ENCODE results near the gene PLA2G2D. TPM values are rescaled to one million over a fixed set of nuclear protein-coding genes. Genes with fewer than 3 reads are reported as not detected.

The PLA2G2D gene
- total RNA-seq, 1 experiment from 2014 or later: not detected

- no peak overlapping the region for H4K5ac ChIP-seq (ENCODE audit: insufficient read length, low read depth, low read length)
- H2BK5ac ChIP-seq (ENCODE audit: insufficient read length, low read length): no peak overlapping the region
- Mint-ChIP-seq H3K4me1 (peaks cover 6 to 14% of the 10 kb centered on the region in 2 experiments), H3K27ac (no peak overlapping the region; a peak in 1 of 7 replicates), H3K27me3 (ENCODE audit: low read depth) (peaks cover 7% of the 10 kb centered on the region), H3K36me3 (ENCODE audit: insufficient read depth in 1 of 3, low read depth in 3 of 3) (no peaks in the 10 kb centered on the region; a peak in 1 of 7 replicates), H3K4me3 (no peak overlapping the region), H3K9me3 (peaks cover 0 to 2% of the 10 kb centered on the region in 2 experiments; a peak in 1 of 5 replicates)
- H3K4me2 ChIP-seq (ENCODE audit: insufficient read depth, insufficient read length, low read length): no peak overlapping the region
- no peak overlapping the region for H2BK15ac ChIP-seq (ENCODE audit: low read depth, low read length)
- no peak overlapping the region for H2AK5ac ChIP-seq (ENCODE audit: insufficient read length, low read length)
- no peak overlapping the region for H3K14ac ChIP-seq (ENCODE audit: insufficient read depth, low read length)
- no peaks in the 10 kb centered on the region for H3K4me1 ChIP-seq (ENCODE audit: insufficient read depth, low read length)
- no peak overlapping the region for H4K8ac ChIP-seq (replicated peaks; ENCODE audit: insufficient read length, low read depth, low read length)
- H3K4ac ChIP-seq (ENCODE audit: low read depth, low read length): no peak overlapping the region
- H3K9ac ChIP-seq (ENCODE audit: extremely low read depth, insufficient read length, low read length): no peak overlapping the region
- H2BK120ac ChIP-seq (ENCODE audit: low read depth, low read length, poor library complexity, severe bottlenecking): no peak overlapping the region
- H4K91ac ChIP-seq (ENCODE audit: insufficient read length, low read depth, low read length): no peak overlapping the region
- no peak overlapping the region for H2BK20ac ChIP-seq (ENCODE audit: low read depth, low read length, poor library complexity, severe bottlenecking)
- no peak overlapping the region for H2BK12ac ChIP-seq (ENCODE audit: insufficient read length, low read depth, low read length)
- H3K79me1 ChIP-seq (ENCODE audit: insufficient read depth, low read depth, low read length, poor library complexity, severe bottlenecking): no peaks in the 10 kb centered on the region
- no peak overlapping the region for H3K23ac ChIP-seq (ENCODE audit: insufficient read length, low read depth, low read length)
- H3K9me3 ChIP-seq (ENCODE audit: control insufficient read depth, low read depth, low read length): no peaks in the 10 kb centered on the region
- no peaks in the 10 kb centered on the region for H3K27me3 ChIP-seq (ENCODE audit: insufficient read depth, low read length)
- H2AFZ ChIP-seq (ENCODE audit: low read length): no peak overlapping the region
- TF ChIP-seq CTCF (conservative IDR thresholded peaks at IDR 0.05): no peak
- no peak overlapping the region for H3K27ac ChIP-seq (ENCODE audit: insufficient read length, low read depth, low read length)
- no peaks in the 10 kb centered on the region for H3K79me2 ChIP-seq (ENCODE audit: insufficient read depth, low read length)
- H3K18ac ChIP-seq (ENCODE audit: insufficient read length, low read depth, low read length): no peak overlapping the region
- no CpG with 5 or more reads among the region's 8 CpGs for WGBS (ENCODE audit: extremely low coverage, insufficient read length, low lambda C conversion rate)
- no peaks in the 10 kb centered on the region for H4K20me1 ChIP-seq (ENCODE audit: control insufficient read depth, insufficient read depth, insufficient read length)
- H3K56ac ChIP-seq (ENCODE audit: insufficient read length, low read depth, low read length): no peak overlapping the region
- no peak overlapping the region for H3T11ph ChIP-seq (ENCODE audit: low read length)
- no peak for DNase-seq
- no peaks in the 10 kb centered on the region for H3K23me2 ChIP-seq (ENCODE audit: insufficient read length, low read depth, low read length, poor library complexity, severe bottlenecking)
Observed at GRCh38 chr1:20078171-20078651, 41.1 kb downstream of the PLA2G2D start.

Data from H9 (cell line).